HK-2 (cell line): ENCODE measurements around the gene DLGAP4.
A peak's percentile ranks its signal among the peaks of the same experiment; 100 is the strongest.

Experiments
- DNase-seq: peaks from one replicate; pipeline ENCODE4 v3.0.0-alpha.2; 2018; ENCODE audit not compliant: unreplicated experiment

DLGAP4 gene

GRCh38 chr20:36322131-36322530, 16.0 kb downstream of the DLGAP4 start:
- no peak for DNase-seq

GRCh38 chr20:36330091-36330490, 24.0 kb downstream of the DLGAP4 start:
- no peak for DNase-seq

- no peak for DNase-seq
Measured at GRCh38 chr20:36331209-36331608, 25.1 kb downstream of the DLGAP4 start.

DNA sequence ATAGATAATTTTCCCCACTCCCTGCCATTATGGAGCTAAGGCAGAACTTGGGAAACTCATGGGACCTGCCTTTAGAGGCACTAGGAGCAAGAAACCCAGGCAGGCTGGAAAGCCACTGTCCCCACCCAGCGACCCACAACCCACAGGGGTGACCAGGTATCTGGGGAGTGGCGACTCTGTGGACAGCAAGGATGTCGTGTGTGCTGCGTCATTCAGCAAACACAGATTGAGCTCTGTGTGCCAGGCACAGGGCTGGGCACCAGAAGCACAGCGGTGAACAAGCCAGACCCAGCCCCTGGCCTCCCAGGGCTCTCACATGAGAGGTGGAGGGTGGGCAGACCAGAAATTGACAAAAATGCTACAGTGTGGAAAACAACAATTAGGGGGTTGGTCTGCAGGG, 27.7 kb downstream of the DLGAP4 start:
- DNase-seq: no peak

DNA sequence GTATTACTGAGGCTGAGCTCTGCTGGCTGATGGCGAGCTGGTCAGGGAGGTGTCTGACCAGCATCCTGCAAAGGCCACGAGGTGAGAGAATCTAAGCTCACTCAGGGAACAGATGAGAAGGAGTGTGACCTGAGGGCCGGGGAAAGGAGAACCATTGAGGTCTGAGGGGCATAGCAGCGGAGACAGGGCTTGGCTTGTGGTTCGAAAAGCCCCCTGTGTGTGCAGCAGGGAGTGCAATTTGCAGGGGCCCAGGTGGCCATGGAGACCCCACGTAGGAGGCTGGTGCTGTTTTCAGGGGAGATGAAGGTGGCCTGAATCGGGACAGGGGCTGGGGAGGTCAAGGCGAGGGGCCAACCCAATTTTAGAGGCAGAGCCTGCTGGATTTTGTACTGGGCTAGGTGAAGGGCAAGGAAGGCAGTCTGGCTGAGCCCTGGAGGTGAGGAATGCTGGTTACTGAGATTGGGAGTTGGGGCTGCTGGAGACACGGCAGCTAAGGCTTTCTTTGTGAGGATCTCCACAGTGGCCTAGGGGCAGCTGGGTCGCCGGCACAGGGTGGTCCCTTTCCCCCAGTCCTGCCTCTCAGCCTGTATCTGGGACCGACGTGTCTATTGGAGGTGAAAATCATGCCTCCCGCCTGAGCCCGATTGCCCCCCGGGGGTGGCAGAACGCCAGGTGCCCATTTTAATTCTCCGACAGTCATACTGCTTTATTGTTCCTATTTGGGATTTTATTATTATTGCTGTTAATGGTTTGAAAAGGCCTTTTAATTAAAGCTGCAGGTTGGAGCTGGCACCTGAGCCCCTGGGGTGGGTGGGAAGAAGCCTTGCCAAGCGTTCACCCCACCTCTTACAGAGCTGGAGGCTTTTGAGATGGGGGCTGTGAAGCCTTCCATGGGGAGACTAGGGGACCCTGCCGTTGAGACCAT, 28.4 kb downstream of the DLGAP4 start:
- no peak for DNase-seq

DNA sequence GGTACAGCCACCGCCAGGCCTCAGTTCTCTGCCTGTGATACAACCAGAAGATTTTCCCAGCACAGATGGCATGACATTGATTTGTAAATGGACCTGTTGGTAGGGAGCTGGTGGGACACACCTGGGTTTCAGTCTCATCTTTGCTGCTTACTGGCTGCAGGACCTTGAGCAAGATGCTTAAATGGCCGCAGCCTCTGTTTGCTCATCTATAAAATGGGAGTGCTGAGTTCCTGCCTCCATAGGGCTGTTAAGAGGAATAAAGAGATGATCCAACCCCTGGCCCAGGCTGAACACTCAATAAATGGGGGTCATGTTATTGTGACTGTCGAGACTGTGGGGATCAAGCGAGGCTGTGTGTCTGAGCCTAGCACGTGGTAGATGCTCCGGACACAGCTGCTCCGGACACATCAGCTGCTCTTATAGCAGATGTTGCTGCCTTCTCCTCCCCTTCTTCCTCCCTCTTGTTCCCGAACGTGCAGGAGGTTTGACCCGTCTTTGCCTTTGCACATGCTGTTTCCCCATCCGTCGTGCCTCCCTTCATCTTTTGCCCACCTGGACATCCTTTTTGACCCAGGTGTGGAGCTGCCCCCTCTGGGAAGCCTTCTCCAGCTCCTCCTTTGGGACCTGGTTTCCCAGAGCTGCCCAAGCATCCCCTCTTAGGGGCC, 29.2 kb downstream of the DLGAP4 start:
- no peak for DNase-seq

DNA sequence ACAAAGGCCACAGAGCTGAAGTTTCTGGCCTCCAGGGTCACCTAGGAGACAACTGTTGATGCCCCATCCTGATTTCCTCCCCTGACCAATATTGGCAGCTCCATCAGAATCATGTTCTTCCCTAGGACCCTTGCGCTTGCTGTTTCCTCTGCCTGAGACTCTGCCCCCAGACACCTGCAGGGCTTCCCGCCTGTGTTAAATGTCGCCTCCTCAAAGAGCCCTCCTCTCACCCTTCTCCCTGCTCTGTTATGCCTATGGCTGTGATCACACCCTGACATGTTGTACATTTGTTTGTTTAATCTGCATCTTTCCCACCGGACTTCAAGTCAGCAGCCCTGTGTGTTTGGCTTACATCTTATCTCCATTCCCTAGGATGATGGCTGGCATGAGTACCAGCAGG, 30.1 kb downstream of the DLGAP4 start:
- DNase-seq: no peak

GRCh38 chr20:36336954-36337704, 31.0 kb downstream of the DLGAP4 start:
- no peak for DNase-seq

- DNase-seq: no peak
Measured at GRCh38 chr20:36337886-36338285, 31.7 kb downstream of the DLGAP4 start.

- no peak for DNase-seq
Measured at GRCh38 chr20:36339646-36340592, 33.8 kb downstream of the DLGAP4 start.

- DNase-seq: no peak
Measured at GRCh38 chr20:36340593-36340990, 34.5 kb downstream of the DLGAP4 start.

GRCh38 chr20:36341331-36342020, 35.3 kb downstream of the DLGAP4 start:
- no peak for DNase-seq

DNA sequence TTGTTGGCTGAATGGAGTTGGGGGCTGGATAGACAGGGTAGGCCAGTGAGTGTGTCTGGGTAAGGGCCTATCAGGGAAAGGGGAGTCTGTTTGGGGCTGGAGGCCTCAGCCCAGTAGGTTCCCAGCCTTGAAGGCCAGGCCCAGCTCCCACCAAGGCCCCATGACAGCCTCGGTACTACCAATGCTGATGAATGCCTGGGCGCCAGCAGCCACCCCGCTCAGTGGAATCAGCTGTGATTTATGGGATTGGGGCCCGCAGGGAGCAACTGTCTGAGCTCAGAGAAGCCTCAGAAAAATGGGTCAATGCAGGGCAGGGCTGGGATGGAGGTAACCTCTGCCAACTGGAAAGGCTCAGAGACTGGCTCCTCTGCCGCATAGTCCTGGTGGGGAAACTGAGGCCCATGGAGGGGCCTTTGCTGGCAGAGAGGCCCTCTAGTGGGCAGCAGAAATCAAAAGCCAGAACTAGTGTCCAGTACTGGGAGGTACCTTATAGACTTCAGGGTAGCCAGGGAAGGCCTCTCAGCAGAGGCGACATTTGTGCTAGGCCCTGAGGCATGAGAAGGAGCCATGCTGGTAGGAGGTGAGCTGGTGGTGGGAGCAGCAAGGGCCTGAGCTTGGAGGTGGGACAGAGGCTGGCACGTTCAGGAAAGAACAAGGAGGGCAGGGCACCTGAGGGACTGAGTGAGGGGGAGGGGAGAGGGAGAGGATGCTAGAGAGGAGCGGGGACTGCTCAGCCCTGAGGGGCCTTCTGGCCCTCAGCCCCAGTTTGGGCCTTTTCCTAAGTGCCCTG, 36.4 kb downstream of the DLGAP4 start:
- DNase-seq: no peak

DNA sequence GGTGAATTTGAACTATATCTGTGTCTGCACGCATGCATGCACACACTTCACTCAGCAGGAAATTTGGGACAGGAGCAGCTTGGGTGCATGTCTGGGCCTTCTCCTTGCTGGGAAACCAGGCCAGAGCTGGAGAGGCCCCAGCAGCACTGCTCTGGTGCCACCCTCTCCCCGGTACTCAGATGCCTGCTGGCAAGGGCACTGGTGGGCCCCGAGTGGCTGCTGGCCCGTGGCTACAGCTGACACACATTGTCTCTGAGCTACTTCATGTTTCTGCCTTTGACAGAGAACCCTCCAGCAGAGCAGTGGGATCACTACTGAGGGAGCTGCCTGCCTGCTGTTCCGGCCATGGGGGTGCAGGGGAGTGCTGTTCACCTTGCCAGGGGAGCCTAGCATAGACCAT, 37.5 kb downstream of the DLGAP4 start:
- DNase-seq: no peak

- DNase-seq: peak; percentile 64
Measured at GRCh38 chr20:36344517-36345132, 38.5 kb downstream of the DLGAP4 start.

DNA sequence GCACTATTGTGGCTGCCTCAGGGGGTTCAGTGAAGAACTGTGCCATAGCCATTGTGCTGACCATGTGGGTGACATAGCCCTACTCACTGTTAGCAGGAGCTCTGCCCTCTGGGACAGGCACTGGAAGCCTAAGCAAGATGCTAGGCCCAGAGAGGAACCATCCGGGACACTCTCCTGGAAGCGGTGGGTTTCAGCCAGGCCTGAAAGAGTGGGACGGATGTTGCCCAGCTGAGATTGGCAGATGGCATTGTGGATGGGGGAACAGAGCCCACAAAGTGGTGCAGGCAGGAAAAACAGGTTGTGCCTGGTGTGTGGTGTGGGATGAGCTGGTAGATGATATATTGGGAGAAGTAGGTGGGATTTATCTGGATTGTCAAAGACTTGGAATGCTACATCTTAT, 40.1 kb downstream of the DLGAP4 start:
- DNase-seq: no peak

- DNase-seq: no peak
Measured at GRCh38 chr20:36349384-36350170, 43.4 kb downstream of the DLGAP4 start.

GRCh38 chr20:36350439-36350838, 44.3 kb downstream of the DLGAP4 start:
- DNase-seq: no peak

DNA sequence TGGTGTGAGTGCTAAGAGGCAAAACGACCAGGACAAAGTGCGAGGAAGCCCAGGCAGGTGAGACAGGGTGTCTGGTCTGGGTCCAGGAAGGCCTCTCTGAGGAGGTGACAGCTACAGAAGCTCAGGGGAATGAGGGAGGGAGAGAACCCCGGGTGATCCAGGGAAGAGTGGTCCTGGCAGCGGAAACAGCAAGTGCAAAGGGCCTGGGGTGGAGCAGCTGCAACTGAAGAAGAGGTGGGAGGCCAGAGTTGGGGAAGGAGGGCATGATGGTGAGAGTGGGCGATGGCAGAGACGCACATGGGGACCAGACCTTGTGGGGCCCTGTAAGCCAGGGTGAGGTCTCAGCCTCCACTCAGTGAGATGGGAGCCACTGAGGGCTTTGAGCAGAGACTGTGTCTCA, 45.8 kb downstream of the DLGAP4 start:
- DNase-seq: no peak
